Activated CD4-positive, alpha-beta T cell treated with anti-CD3 and anti-CD28 coated beads for 48 hours (primary cell): ENCODE data around the gene HSPB2.
"Not testable (repeated sequence)": the region's sequence is repeated elsewhere in the genome, so short reads cannot be mapped to it uniquely, and the experiment has no call there.

Source experiments
- DNase-seq: peaks from one replicate; pipeline ENCODE4 v3.0.0-alpha.2; 2020

The HSPB2 gene, protein sequence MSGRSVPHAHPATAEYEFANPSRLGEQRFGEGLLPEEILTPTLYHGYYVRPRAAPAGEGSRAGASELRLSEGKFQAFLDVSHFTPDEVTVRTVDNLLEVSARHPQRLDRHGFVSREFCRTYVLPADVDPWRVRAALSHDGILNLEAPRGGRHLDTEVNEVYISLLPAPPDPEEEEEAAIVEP

DNA sequence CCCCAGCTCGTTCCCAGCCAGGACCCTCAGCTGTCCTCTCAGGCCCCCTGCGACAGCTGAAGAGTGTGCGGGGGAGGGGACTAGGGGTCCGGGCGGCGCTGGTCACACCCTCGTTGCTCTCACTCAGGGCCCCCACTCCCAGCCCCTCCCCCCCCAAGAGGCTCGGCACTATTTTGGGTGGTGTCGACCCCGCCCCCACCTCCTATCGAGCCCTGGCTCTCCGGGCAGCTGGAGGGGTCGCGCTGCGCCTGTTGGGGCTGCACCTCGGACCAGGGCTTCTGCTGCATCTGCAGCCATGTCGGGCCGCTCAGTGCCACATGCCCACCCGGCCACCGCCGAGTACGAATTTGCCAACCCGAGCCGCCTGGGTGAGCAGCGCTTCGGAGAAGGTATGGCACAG is at the start of gene HSPB2:
Gene HSPB2 (plus strand): TSS at position 200 of the 400 bp plus-strand sequence. CDS start 96 bp downstream, at position 296.
- DNase-seq, result no peak

DNA sequence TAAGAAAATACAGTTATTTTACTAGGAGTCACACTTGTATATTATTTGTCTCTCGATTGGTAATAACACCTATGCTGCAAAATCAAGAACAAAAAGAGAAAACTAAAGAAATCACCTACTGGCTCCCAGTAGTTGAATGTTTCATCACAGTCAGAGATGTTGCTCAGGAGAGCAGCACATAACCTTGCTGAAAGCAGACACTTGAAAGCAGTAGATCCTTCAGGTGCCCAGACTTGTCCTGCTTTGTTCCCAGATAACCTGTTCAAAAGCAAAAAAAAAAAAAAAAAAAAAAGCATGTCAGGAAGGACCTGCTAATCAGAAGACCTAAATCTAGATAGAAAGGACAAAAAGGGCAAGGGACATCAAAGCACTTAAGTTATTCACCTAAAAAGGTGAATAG is 42.4 kb upstream of the HSPB2 start:
- no peak for DNase-seq

DNA sequence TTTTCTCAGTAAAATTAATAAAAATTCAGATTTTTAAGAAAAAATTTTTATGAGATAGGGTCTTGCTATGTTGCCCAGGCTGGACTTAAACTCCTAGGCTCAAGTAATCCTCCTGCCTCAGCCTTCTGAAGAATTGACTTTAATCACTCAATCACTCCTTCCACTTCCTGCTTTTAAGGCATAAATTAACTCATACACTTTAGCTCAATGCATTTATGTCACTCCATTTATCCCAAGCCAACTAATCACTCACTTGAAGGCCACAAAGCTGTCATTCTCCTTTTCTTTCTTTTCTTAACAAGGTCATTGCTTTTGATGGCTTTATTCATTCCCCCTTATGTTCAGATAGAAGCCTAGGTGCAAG is 42.0 kb upstream of the HSPB2 start:
- no peak for DNase-seq

DNA sequence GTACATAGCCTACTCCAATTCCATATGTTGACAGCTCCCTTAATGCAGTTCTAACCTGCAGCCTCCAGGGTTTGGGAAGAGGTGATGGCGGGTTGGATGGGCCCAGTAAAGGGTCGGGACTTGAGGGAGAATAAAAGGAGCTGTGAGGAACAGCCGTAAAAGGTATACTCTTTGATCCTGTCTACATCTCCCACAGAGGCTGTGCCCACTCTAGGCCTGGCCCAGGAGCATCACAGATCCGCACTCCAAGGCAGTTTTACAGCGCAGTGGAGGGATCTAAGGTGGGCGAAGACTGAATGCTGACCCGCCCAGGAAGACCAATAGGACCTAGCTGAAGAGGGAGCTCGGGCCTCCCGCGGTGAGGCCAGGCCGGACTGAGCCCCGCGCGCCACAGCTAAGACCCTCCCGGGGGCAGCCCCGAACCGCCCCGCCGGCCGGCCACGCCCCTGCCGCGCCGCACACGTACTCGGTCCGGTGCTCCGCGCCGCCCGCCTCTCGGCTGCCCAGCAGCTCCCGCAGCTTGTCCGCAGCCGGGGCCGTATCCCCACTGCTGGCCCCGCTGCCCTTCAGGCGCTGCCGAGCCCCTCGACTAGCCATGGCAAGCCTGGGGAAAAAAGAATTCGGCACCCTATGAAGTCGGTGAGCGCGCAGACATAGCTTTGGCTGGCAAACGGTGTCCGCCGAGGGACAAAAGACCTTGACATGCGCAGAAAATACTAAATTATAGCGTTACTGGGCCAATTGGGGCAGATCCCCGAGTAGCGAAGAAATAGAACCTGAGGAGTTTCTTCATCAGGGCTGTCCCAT is 41.4 kb upstream of the HSPB2 start, which contains the start of gene ALG9:
Gene ALG9 (minus strand): TSS at position 696 of the 807 bp plus-strand sequence. CDS start 99 bp downstream, at position 597.
- peak; percentile 92 for DNase-seq

DNA sequence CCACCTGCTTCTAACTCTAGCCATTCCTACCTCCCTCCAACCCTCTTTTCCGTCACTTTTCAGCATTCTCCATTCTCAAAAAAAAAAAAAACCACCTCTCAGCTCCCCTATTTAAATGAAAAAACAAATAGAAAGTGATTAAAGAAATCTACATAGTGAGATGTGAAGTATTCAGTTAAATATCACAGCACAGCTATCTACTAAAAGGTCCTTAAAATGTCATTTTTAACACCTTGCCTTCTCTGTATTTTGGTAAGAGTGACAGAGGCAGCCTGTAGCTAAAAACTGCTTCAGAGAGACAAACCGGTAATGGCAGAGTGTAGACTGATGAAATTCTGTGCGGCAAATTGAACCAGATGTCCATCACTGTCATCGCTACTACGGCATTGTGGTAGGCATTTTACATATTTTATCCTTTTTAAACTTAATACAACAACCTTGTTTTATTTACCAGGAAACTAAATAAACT is 40.8 kb upstream of the HSPB2 start:
- DNase-seq, result no peak

DNA sequence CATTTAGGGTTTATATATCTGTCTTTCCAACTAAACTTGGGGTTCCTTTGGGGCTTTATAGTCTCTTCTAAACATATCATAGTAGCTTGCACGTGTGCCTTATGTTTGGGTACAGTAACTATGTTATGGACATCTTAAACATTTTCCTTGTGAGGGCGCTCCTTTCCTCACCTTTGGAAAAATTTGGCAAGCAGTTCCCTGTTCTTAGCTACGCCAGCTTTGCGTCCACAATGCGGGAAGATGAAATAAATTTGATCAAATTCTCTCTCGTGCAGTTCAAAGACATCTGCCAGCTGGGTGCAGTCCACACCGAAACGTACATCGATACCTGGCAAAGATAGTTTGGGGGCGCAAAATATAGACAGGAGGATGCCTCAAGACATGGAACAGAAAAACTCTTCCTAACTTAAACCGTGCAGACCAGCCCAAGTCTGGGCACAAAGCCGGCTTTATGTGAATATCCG is 34.1 kb upstream of the HSPB2 start:
- DNase-seq, result no peak

DNA sequence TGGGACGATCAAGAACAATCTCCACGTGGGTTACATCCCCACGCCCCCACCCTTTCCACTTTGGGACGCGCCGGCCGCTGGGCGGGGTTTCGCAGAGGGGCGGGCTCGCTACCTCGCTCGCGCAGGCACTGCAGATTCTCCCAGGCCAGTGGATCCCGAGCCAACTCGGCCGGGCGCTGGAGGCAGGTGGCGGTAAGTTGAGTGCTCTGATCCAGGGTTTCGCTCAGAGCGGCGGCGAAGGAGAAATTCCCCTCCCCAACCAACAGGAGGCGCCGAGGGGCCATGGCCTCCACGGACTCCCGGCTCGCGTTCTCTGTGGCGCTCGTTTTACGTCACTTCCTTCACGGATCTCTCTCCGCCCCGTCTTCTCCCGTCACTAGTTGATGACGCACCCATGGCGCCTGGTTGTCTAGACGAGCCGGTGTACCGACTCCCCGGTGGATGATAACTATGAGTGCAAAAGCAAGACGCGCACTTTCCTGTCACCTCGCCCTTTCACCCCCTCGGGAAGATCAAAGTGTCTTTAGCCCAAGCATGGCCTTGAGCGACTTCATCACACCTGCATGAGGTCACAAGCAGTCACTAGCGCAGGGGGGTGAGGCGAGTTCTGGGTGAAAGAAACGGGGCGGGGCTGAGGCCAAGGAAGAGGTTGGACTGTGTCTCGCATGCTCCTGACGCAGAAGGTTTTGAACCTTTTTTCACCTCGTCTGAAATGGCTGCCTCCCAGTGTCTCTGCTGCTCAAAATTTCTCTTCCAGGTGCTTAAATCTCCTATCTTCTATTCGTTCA is 33.5 kb upstream of the HSPB2 start, which contains the start of the genes CFAP68 and FDXACB1:
Gene CFAP68 (plus strand): TSS at position 693 of the 788 bp plus-strand sequence. CDS start 20 bp downstream, at position 713.
Gene FDXACB1 (minus strand): TSS at position 317 of the 788 bp plus-strand sequence. CDS start 33 bp downstream, at position 284.
- DNase-seq, result peak; percentile 96

DNA sequence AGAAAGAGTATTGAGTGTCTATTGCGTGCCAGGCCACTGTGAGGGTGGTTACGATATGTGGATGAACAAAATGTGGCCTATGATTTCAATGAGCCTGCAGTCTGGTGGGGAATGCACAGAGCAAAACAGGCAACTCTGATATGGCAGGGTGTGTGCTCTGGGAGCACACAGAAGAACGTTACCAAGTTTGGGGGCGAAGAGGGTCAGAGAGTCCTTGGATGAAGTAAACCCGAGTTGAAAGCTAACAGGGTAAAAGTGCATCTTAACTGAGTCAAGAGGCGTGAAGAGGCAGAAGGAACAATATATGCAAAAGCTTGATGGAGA is 32.9 kb upstream of the HSPB2 start:
- no peak for DNase-seq

DNA sequence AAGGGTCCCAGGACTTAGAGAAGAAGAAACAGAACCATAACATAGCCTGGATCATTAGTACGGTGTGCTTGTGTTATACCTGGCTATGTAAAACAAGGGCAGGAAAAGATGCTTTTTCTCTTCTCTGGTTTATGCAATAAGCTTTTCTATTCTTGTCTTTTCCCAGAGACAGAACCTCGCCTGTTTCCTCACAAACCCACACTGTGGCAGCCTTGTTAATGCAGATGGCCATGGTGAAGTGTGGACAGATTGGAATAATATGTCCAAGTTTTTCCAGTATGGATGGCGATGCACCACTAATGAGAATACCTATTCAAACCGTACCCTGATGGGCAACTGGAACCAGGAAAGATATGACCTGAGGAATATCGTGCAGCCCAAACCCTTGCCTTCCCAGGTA is 30.3 kb upstream of the HSPB2 start:
- DNase-seq, result no peak

DNA sequence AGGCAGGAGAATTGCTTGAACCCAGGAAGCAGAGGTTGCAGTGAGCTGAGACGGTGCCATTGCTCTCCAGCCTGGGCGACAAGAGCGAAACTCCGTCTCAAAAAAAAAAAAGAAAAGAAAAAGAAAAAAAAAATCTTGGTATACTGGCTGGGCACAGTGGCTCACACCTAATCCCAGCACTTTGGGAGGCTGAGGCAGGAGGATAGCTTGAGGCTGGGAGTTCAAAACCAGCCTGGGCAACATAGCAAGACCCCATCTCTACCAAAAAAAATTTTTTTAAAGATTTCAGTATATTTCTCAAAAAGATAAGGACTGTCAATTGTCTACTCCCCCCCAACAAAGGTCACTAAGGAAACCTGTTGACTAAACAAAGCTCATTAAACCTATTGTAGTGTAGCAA is 27.5 kb upstream of the HSPB2 start:
- DNase-seq, result not testable (repeated sequence)

DNA sequence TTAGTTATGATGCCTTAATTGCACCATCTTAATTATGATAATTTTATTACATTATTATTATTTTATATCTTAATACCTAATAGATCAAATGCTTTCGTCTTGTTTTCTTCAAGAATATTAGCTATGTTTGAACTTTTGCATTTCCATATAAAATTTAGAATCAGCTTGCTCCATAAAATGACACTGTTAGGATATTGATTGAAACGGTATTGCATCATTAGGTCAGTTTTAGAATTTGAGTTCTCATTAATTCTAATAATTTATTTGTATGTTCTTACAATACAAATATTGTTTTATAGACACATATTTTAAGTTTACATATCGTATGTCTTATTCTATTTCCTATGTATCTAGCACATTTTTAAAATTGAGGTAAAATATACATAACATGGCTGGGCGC is 26.5 kb upstream of the HSPB2 start:
- no peak for DNase-seq

DNA sequence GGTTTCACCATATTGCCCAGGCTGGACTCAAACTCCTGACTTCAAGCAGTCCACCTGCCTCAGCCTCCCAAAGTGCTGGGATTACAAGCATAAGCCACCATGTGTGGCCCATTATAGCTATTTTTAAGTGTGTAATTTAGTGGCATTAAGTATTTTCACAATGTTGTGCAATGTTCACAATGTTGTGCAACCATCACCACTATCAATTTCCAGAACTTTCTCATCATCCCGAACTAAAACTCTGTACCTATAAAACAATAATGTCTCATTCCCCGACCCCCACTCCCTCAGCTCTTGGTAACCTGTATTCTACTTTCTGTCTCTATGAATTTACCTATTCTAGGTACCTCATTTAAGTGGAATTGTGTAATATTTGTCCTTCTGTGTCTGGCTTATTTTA is 25.7 kb upstream of the HSPB2 start:
- DNase-seq, result no peak

DNA sequence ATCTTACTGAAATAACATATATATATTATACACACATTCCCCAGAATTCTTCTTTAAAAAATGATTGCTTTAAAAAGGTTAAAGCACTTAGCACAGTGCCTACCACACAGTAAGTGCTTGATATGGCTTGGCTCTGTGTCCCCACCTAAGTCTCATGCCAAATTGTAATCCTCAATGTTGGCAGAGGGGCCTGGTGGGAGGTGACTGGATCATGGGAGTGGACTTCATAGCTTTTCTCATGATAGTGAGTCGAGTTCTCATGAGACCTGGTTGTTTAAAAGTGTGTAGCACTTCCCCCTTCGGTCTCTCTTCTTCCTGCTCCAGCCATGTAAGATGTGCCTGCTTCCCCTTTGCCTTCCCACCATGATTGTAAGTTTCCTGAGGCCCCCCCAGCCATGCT is 7.1 kb upstream of the HSPB2 start:
- DNase-seq, result no peak

DNA sequence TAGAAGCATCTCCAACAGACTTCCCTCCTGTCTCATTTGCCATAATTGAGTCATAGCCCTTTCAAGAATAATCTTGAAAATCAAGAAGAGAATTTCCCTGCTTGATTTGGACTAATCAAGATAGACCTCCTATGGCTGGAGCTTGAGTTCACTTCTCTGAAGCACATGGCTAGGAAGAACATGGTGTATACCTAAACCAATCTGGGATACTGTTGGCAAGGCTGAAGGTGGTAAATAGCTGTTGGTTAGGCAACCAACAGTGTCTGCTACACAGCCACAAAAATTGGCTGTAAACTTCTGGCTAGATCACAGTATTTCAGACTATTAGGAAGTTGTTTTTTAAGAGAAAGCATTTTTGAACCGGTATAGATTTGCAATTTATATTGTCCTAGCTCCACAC is 5.9 kb upstream of the HSPB2 start:
- DNase-seq, result no peak

DNA sequence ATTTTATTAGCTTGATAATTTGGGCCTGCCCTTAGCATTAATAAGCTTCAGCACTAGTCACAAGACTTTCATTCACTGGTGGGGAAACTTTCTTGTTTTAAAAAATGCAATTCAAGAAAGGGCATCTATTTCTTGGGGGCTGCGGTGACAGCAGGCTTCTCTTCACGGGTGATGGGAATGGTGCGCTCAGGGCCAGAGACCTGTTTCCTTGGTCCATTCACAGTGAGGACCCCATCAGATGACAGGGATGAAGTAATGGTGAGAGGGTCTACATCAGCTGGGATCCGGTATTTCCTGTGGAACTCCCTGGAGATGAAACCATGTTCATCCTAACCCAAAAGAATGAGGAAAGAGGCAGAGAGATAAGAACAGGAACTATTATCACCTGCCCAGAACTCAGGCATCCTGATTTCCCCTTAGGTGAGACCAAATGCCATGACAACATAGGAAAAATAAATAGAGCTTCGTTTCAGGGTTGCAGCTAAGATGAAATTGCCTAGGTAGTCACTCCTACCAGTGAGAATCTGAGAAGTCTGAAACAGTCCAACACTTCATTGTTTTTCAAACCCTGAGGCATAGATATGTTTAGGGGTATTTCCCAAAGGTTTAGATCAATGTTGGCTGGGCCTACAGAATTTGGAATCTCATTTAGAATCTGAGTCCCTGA is 3.8 kb upstream of the HSPB2 start:
- DNase-seq, result no peak

DNA sequence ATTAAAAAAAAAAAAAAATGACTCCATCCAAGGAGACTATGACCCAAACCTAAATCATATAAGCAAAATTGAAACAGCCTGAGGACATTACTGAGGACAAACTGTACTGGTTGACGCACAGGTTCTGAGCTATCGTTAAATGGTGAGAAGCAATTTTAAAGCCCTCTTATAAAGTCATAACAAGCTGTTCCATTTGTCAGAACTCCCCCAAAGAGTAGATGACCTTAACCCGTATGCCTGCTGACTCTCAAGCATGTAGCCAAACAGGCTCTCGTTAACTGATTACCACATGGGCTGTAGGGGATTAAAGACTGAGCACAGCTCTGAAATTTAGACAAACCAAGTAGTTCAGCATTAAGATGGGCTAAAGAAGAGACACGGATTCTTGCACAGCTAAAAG is 3.2 kb upstream of the HSPB2 start:
- no peak for DNase-seq

DNA sequence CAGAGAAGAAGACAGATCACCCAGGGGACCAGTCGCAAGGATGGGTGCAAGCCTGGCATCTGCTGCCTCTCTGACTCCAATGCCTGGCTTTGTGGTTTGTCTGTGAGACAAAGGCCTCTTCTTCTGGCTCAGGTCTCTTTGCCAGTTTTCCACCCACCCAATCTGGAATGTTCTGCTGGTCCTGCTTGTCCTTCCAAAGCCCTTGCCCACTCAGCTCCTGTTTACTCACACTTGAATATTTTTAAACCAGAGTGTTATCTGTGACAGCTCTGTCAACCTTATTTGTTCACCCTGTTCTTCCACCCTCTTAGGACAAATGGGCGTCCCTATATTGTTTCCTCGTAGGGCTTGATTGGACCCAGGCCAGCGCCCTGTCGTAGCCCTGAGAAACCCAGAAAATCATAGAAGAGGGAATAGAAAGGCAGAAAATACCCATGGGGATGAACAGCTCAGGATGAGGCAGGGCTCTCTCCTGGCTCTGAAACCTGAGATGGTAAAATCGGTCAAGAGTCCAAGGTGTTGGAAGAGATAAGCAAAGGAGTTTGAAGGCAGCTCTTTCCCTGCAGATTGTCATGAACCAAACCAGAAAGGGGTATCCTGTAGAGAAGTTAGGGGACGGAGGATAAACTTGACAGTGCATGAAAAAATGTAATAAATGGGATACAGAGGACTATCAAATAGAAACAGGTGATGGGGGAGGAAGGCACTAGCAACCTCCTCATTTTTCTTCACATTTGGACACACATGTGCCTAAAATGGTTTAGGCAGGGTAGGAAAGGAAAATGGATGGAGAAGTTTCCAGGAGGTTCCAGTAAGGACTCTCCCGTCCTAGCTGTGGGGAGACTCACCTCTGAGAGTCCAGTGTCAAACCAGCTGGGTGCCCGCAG is 1.6 kb upstream of the HSPB2 start:
- DNase-seq, result no peak

DNA sequence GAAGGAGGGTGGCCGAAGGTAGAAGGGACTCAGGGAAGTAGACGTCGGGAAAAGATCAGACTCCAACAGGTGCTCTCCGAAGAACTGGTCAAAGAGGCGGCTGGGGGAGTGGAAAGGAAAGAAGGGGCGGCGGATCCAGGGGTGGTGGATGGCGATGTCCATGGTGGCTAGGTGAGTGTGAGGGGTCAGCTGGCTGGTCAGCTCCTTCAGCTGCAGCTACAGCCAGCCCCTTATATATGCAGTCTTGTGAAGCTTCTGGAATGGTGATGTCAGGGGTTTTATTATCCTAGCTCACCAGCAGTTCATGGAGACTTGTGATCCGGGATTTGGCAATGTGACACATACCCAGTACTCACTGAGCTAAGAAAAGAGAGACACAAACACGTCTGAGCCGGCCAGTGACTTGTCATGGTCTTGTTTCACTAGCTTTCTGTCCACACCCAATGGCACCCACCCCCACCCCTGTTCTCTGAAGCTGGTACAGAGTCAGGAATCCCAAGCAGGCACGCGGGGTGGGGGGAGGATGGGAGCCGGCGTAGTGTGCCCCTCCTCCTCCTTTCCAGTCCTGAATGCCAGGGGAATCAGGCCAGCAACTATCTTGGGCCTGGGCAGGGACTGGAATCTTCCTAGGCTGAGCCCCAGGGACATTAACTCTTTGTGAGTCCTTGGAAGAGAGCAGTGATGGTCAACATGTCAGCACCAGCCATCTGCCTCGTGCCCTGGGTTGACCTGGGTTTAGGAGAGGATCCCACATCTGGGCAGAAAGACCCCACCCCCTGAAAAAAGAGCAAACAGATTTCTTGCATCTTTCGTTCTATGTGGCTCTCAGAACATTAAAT is 752 bp upstream of the HSPB2 start, which contains the start of gene CRYAB:
Gene CRYAB (minus strand): TSS at position 208 of the 839 bp plus-strand sequence. CDS start 46 bp downstream, at position 162.
- no peak for DNase-seq

DNA sequence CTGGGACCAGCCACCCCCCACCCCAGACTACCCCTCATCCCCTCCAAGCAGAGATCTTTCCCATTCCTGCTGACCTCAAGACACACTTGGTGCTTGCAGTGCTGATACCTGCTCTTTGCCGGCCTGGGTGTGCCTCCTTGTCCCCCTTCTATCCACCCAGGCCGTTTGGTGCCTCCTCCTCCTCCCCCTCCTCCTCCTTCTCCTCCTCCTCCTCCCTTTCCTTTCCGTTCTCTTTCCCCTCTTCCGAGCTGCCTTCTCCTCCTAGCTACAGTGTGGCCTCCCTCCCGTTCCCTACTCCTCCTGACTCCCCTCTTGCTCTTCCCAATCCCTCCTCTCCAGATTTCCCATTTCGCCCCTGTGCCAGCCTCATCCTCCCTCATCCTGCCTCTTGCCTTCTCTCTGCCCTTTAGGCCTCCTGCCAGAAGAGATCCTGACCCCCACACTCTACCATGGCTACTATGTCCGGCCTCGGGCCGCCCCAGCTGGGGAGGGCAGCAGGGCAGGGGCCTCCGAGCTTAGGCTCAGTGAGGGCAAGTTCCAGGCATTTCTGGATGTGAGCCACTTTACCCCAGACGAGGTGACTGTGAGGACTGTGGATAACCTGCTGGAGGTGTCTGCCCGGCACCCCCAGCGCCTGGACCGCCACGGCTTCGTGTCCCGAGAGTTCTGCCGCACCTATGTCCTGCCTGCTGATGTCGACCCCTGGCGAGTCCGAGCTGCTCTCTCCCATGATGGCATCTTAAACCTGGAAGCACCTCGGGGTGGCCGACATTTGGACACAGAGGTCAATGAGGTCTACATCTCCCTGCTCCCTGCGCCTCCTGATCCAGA is 712 bp downstream of the HSPB2 start:
- DNase-seq, result no peak

DNA sequence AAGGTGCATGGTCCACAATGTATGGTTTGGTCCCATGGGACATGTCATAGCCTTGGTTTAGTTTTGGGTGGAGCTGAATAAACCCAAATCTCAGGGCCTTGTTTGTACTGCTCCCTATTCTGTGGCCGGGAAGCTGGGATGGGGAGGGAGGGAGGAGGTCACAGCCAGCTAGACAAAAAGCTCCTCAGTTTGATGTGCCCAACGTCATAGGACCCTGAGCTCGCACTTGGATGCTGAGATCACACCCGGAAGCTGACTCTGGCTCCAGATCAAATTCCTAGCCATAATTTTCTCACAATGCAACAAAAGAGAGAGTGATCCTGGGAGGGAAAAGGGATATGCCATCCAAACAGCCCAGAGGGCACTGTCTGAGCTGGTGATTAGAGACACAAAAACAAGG is 1.5 kb downstream of the HSPB2 start:
- no peak for DNase-seq
